Spleen (tissue), 7 donors: ENCODE measurements around the gene ZNF625.
"Not testable (repeated sequence)": the region's sequence is repeated elsewhere in the genome, so short reads cannot be mapped to it uniquely, and the experiment has no call there.

Experiments
- CTCF ChIP-seq, 11 experiments: fragments of 200-600 bp in 7 of 11; fragments of 450-650 bp in 4 of 11; sonication (generic) in 4 of 11; IDR thresholded peaks in 8 of 11; conservative IDR thresholded peaks in 3 of 11; 1 replicate in 7 of 11; 2 replicates in 4 of 11; pipeline versions ENCODE4 v1.4.0 to v1.8.0; 2016 to 2021; ENCODE audit warnings: antibody characterized with exemption in 11 of 11, inconsistent platforms in 4 of 11, mild to moderate bottlenecking in 1 of 11
- POLR2A ChIP-seq, 3 donors: fragments of 450-650 bp; IDR thresholded peaks; one replicate each; pipeline ENCODE4 v1.5.1; 2017; ENCODE audit warnings: antibody characterized with exemption in 3 of 3, mild to moderate bottlenecking in 1 of 3
- donor health status: DM: no; HTN: no; CAD: no; lungs with moderate emphysema.
- donor health status: DM: no; HTN: no; CAD: no.
- donor health status: DM: no; HTN: no; CAD: no.

GRCh38 chr19:12103909-12104308 is 52.6 kb downstream of the ZNF625 start:
- TF ChIP-seq POLR2A (IDR thresholded peaks at IDR 0.05); CTCF (IDR thresholded peaks at IDR 0.05 in 8 of 11, conservative IDR thresholded peaks at IDR 0.05 in 3 of 11): not testable (repeated sequence)
